Osteoblast (primary cell): ENCODE measurements around the gene SYNPO. TPM values are rescaled to one million over a fixed set of nuclear protein-coding genes. Genes with fewer than 3 reads are reported as not detected.

ENCODE experiments used
- DNase-seq: peaks from one replicate; pipeline ENCODE4 v3.0.0; 2011; ENCODE audit warnings: low spot score, mixed read lengths; ENCODE audit not compliant: insufficient read length; ENCODE audit errors: missing footprints
- H2AFZ ChIP-seq: 2 replicates; pipeline ENCODE4 v1.6.0; 2011; ENCODE audit warnings: mild to moderate bottlenecking, low read length
- H3K27ac ChIP-seq: 2 replicates; pipeline ENCODE4 v1.5.1; 2011; ENCODE audit warnings: mild to moderate bottlenecking, low read depth, low read length, moderate library complexity
- H3K27me3 ChIP-seq: 2 replicates; pipeline ENCODE4 v1.6.0; 2012; ENCODE audit warnings: mild to moderate bottlenecking, control low read depth, inconsistent platforms, low read length, moderate library complexity; ENCODE audit not compliant: insufficient read depth
- H3K36me3 ChIP-seq: 2 replicates; pipeline ENCODE4 v1.5.1; 2011; ENCODE audit warnings: mild to moderate bottlenecking, low read length, control low read depth, moderate library complexity; ENCODE audit not compliant: insufficient read depth
- H3K4me1 ChIP-seq: 2 replicates; pipeline ENCODE4 v1.5.1; 2011; ENCODE audit warnings: mild to moderate bottlenecking, low read length, control low read depth, moderate library complexity; ENCODE audit not compliant: insufficient read depth
- H3K4me2 ChIP-seq: 2 replicates; pipeline ENCODE4 v1.6.0; 2011; ENCODE audit warnings: mild to moderate bottlenecking, low read length; ENCODE audit not compliant: insufficient read depth
- H3K4me3 ChIP-seq: fragments of 200-600 bp; sonication (generic); 3 replicates; pipeline ENCODE4 v1.5.1; 2012; ENCODE audit warnings: mild to moderate bottlenecking, low read length, inconsistent platforms; ENCODE audit not compliant: insufficient read depth
- H3K79me2 ChIP-seq: 2 replicates; pipeline ENCODE4 v1.6.0; 2012; ENCODE audit warnings: mild to moderate bottlenecking, low read length, control low read depth, inconsistent platforms; ENCODE audit not compliant: insufficient read depth
- H3K9me3 ChIP-seq: 2 replicates; pipeline ENCODE4 v1.5.1; 2011; ENCODE audit warnings: low read depth, low read length, control low read depth
- H4K20me1 ChIP-seq: 2 replicates; pipeline ENCODE4 v1.6.0; 2012; ENCODE audit warnings: mild to moderate bottlenecking, low read length, control low read depth; ENCODE audit not compliant: insufficient read depth
- CTCF ChIP-seq: IDR thresholded peaks from 2 replicates; pipeline ENCODE4 v1.5.1; 2011; ENCODE audit warnings: mild to moderate bottlenecking, low read depth, low read length, moderate library complexity; ENCODE audit errors: extremely low read depth
- total RNA-seq: library from RNA; depleted of rRNA; stranded (reverse); fragments of >200 nt; gene quantifications from 2 replicates; pipeline ENCODE4 v1.2.3, GENCODE V29; 2012

Gene SYNPO
- total RNA-seq, 1 donor: 4.0 TPM

DNA sequence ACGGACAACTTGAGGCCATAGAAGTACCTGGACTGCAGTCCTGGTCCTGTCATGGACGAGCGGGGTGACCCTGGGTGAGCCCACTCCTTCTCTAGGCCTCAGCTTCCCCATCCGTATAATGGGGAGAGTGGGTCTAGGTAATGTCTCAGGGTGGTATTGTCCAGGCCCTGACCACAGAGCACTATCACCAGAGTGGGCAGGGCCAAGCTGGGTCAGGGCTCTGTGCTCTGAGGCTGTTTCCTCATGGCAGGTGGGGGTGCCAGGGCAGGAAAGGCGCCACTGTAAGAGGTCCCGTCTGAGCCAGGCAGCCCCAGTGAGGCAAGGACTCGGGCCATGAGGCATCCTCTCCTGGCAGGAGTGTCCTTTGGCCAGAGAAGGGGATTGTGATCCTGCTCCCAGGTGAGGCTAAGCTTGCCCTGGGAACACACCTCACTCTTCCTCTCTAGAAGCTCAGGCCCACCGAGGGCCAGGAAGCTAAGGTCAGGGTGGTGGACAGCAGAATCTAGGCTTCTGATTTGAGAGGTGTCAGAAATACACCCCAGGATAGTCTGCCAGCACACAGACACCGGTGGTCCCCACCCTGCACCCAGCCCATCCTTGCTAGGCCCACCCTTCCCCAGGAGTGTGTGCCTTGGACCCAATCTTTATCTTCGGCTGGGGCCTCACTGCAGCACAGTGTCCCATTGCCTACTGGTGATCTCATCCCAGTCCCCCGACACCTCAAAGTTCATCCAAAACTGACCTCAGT is 19.1 kb downstream of the SYNPO start:
- Histone ChIP-seq H3K4me2 (no peak overlapping the region), H3K79me2 (no peaks in the 10 kb centered on the region), H3K9me3 (no peaks in the 10 kb centered on the region), H2AFZ (no peak overlapping the region), H3K27me3 (peaks cover 8% of the 10 kb centered on the region), H3K4me3 (no peak overlapping the region), H3K27ac (no peak overlapping the region), H4K20me1 (no peaks in the 10 kb centered on the region), H3K36me3 (no peaks in the 10 kb centered on the region), H3K4me1 (peaks cover 5% of the 10 kb centered on the region)
- no peak for TF ChIP-seq CTCF
- peak; percentile 56 for DNase-seq

- Histone ChIP-seq H3K4me2 (no peak overlapping the region), H3K79me2 (no peaks in the 10 kb centered on the region), H4K20me1 (no peaks in the 10 kb centered on the region), H3K27me3 (peaks cover 13% of the 10 kb centered on the region), H3K4me3 (no peak overlapping the region), H3K9me3 (no peaks in the 10 kb centered on the region), H3K27ac (no peak overlapping the region), H3K36me3 (no peaks in the 10 kb centered on the region), H2AFZ (no peak overlapping the region), H3K4me1 (peaks cover 5% of the 10 kb centered on the region)
- peak; percentile 76 for DNase-seq
- no peak for TF ChIP-seq CTCF
Measured at GRCh38 chr5:150660108-150660831, 19.8 kb downstream of the SYNPO start.

- no peak within 1 kb of the TSS for H3K4me3 ChIP-seq
- TF ChIP-seq CTCF: no peak
- no peaks in the 10 kb centered on the region for H4K20me1 ChIP-seq
- H3K4me1 ChIP-seq: peaks cover 3% of the 10 kb centered on the region
- no peaks in the 10 kb centered on the region for H3K79me2 ChIP-seq
- H3K27ac ChIP-seq: no peak within 1 kb of the TSS
- no peak within 1 kb of the TSS for H3K4me2 ChIP-seq
- H3K9me3 ChIP-seq: no peaks in the 10 kb centered on the region
- H2AFZ ChIP-seq: no peak within 1 kb of the TSS
- H3K27me3 ChIP-seq: peaks cover 13% of the 10 kb centered on the region
- peak; percentile 73 for DNase-seq
- no peaks in the 10 kb centered on the region for H3K36me3 ChIP-seq
Measured at GRCh38 chr5:150661086-150661485, 20.6 kb downstream of the SYNPO start, which contains the start of gene MYOZ3. MYOZ3 (plus strand) TSS chr5:150661251; CDS start chr5:150662942, 1,691 bp downstream.
